BLaER1 (cell line): ENCODE results near the gene NR2C2AP.

Source experiments
- H3K27ac ChIP-seq: shearing (Covaris generic); formaldehyde crosslinking; 2 replicates; pipeline ENCODE4 v1.8.1; 2022
- H3K27me3 ChIP-seq: shearing (Covaris generic); formaldehyde crosslinking; 2 replicates; pipeline ENCODE4 v1.8.1; 2022
- H3K36me3 ChIP-seq: shearing (Covaris generic); formaldehyde crosslinking; 2 replicates; pipeline ENCODE4 v1.8.1; 2022
- H3K4me1 ChIP-seq: shearing (Covaris generic); formaldehyde crosslinking; 2 replicates; pipeline ENCODE4 v1.8.1; 2022
- H3K4me2 ChIP-seq: shearing (Covaris generic); formaldehyde crosslinking; 2 replicates; pipeline ENCODE4 v1.8.1; 2022
- H3K4me3 ChIP-seq: shearing (Covaris generic); formaldehyde crosslinking; 2 replicates; pipeline ENCODE4 v1.8.1; 2022
- H3K9ac ChIP-seq: shearing (Covaris generic); formaldehyde crosslinking; 2 replicates; pipeline ENCODE4 v1.8.1; 2022
- H3K9me3 ChIP-seq: shearing (Covaris generic); formaldehyde crosslinking; 2 replicates; pipeline ENCODE4 v1.8.1; 2022
- H4K20me1 ChIP-seq: shearing (Covaris generic); formaldehyde crosslinking; 2 replicates; pipeline ENCODE4 v1.8.1; 2022
- Cebpa-rat ChIP-seq: shearing (Covaris generic); IDR thresholded peaks from 2 replicates; pipeline ENCODE4 v1.8.1; 2022

Gene NR2C2AP

GRCh38 chr19:19155495-19156219, 47.6 kb downstream of the NR2C2AP start:
- Histone ChIP-seq H4K20me1 (no peaks in the 10 kb centered on the region), H3K9me3 (no peaks in the 10 kb centered on the region), H3K27me3 (no peaks in the 10 kb centered on the region), H3K27ac (no peak overlapping the region), H3K4me1 (peaks cover 39% of the 10 kb centered on the region), H3K9ac (no peak overlapping the region), H3K36me3 (peaks cover 22% of the 10 kb centered on the region), H3K4me3 (no peak overlapping the region), H3K4me2 (no peak overlapping the region)
- TF ChIP-seq Cebpa-rat: no peak

- H3K4me3 ChIP-seq: no peak overlapping the region
- H3K4me1 ChIP-seq: peaks cover 32% of the 10 kb centered on the region
- H3K27ac ChIP-seq: no peak overlapping the region
- peaks cover 22% of the 10 kb centered on the region for H3K36me3 ChIP-seq
- no peaks in the 10 kb centered on the region for H3K9me3 ChIP-seq
- no peak for TF ChIP-seq Cebpa-rat
- no peaks in the 10 kb centered on the region for H3K27me3 ChIP-seq
- H4K20me1 ChIP-seq: no peaks in the 10 kb centered on the region
- no peak overlapping the region for H3K4me2 ChIP-seq
- H3K9ac ChIP-seq: no peak overlapping the region
Observed at GRCh38 chr19:19154768-19155494, 48.3 kb downstream of the NR2C2AP start.

GRCh38 chr19:19152668-19153384, 50.4 kb downstream of the NR2C2AP start:
- no peak overlapping the region for H3K4me3 ChIP-seq
- no peaks in the 10 kb centered on the region for H4K20me1 ChIP-seq
- H3K27ac ChIP-seq: peak overlapping the region; percentile 38; the same call in 1 of the 2 replicates
- no peak for TF ChIP-seq Cebpa-rat
- H3K36me3 ChIP-seq: peaks cover 38% of the 10 kb centered on the region
- no peaks in the 10 kb centered on the region for H3K9me3 ChIP-seq
- H3K4me2 ChIP-seq: no peak overlapping the region; the same call in 1 of the 2 replicates
- peaks cover 16% of the 10 kb centered on the region for H3K4me1 ChIP-seq
- no peaks in the 10 kb centered on the region for H3K27me3 ChIP-seq
- no peak overlapping the region for H3K9ac ChIP-seq

GRCh38 chr19:19151418-19151817, 51.8 kb downstream of the NR2C2AP start:
- Histone ChIP-seq H3K4me3 (no peak overlapping the region), H3K36me3 (peaks cover 44% of the 10 kb centered on the region), H4K20me1 (no peaks in the 10 kb centered on the region), H3K9ac (no peak overlapping the region), H3K4me2 (0 out of 2 replicates have a peak overlapping the region, but pooled peaks have one; percentile 3), H3K27me3 (no peaks in the 10 kb centered on the region), H3K27ac (no peak overlapping the region), H3K4me1 (peaks cover 12% of the 10 kb centered on the region), H3K9me3 (no peaks in the 10 kb centered on the region)
- TF ChIP-seq Cebpa-rat: no peak
